Activated CD4-positive, alpha-beta T cell treated with anti-CD3 and anti-CD28 coated beads, Interleukin-2, amount 50 U/mL, for 48 hours (primary cell): ENCODE results near the gene CSNK2B.
"Not testable (repeated sequence)": the region's sequence is repeated elsewhere in the genome, so short reads cannot be mapped to it uniquely, and the experiment has no call there.

Experiments used
- DNase-seq, 2 experiments: peaks; one replicate each; pipeline ENCODE4 v3.0.0-alpha.2; 2020

The CSNK2B gene

DNA sequence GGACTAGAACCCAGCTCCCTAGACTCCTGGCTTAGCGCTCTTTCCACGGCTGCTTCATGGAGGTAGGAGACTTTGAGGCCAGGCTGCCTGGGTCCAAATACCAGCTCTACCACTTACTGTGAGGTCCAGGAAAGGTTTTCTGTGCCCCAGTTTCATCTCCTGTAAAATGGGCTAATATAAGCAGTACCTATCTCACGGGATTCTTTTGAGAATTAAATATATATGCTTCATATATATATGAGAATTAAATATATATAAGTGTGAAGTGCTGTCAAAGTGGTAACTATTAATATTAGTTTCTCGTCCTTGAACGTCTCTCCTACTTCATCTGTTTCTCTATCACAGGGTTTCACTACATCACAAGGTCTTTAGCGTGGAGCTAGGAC, 25.2 kb downstream of the CSNK2B start:
- DNase-seq, result no peak

DNA sequence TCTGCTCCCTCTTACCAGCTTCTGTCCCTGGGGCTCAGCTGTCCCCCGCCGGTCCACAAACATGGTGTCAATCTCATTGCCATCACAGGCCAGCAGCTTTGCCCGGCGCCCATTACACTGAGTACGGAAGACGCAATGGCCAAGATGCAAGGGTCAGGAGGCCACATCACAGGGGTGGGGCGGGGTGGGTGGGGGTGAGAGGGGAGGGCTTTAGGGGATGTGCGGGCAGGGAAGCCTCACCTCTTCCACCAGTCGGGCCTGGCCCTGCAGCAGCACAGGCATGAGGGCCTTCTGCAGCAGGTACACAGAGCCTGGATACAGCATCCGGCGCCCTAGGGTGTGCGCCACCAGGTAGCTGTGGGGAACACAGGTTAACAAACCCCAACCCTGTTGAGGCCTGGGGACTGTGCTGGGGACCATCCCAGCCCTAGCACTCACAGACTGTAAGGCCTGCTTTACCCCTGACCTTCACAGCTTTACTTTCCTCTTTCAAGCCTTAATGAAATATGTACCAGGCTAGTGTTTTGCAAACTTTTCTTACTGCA, 25.8 kb downstream of the CSNK2B start:
- DNase-seq, result no peak

DNA sequence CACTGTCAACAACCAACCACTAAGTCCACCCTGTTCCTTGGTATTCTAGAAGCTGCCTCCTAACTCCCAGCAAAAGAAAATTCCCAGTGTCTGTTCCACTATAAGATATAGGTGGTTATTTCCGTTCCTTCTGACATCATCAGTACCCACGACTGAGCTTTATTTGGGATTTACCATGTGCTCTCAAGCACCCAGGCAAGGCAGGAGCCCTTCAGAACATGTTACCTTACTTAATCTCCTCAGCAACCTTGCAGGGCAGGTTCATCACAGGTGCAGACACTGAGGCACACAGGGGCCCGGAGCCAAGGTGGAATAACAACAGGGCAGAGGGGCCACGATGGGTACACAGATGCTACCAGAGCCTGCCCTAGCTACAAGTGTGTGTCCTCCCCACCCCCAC, 26.5 kb downstream of the CSNK2B start:
- no peak for DNase-seq

DNA sequence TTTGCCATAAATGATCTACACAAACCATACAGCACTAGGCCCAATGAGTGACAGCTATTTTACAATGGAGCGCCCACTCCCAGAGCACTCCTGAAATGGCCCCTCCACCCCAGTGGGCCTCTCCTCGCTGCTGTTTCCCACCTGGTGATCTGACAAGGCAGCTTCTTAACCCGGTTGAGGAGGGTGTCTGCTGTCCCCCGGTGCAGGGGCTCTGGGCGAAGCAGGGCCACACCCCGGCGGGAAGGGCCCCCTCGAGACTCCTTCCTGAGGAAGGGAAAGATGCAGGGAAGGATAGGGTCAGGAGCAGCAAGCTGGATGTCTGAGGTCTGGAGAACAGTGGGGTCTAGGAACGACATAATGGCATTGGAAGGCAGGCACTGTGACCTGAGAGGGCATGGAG, 27.0 kb downstream of the CSNK2B start:
- no peak for DNase-seq

DNA sequence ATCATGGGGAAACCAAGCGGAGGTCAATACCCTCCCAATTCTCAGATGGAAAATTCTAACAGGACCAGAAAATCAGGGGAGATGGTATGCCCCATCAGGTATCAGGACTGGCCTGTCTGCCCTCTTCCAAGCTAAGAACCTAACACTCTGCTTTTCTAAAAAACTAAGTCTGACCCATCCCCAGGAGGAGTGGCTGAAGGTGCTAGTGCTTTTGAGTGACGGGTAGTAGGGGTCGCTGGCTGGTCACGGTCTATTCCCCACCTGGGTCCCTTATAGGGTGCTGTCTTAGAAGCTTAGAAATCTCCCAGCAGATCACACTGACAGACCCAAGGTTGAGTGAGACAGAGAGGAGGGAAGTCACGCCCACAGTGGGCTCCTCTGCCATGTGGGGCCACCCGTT, 27.7 kb downstream of the CSNK2B start:
- DNase-seq, result no peak

DNA sequence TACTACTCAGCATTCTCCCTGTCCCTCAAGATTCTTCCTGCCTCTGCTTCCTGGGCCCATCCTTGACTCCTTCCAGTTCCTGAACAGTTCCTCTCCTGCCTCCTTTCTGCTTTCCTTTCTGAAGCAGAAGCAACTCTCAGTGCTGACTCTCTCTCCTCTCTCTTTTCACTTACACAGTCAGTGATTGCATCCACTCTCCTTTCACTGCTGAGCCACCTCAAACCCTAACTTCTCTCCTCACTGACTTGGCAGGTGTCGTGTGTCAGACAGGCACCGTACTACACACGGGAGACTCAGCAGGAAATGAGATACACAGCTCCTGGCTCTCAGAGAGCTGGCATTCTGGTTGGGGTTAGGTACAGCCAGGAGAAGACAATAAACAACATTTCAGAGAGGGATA, 31.7 kb downstream of the CSNK2B start:
- DNase-seq, result no peak

DNA sequence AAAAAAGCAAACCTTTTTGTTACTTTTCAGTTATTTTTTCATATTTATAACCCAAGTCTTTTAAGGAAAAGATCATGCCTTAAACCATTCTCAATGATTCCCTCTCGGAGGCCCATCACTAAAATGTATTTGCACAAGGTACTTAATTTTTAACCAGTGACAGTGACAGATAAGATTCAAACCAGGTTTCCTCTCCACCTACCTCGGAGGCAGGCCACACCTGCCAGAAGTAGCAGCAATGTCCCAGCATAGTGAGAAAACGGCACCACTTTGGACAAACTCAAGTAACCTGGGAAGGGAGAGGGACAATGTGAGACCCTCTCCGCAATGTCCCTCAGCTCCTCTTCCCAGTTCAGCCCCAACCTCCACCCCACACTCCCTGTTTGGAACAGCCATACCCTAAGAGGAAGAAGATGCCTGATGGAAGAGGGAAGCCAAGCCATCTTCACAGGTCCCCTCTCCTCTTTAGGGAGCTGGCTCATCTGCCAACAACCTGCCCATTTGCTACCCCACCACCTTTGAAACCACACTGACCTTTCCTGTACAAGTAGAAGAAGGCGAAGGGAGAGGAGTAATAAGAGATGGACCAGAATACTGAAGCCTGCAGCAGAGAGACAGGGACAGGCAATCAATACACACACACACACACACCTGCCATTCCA, 35.0 kb downstream of the CSNK2B start:
- no peak for DNase-seq

DNA sequence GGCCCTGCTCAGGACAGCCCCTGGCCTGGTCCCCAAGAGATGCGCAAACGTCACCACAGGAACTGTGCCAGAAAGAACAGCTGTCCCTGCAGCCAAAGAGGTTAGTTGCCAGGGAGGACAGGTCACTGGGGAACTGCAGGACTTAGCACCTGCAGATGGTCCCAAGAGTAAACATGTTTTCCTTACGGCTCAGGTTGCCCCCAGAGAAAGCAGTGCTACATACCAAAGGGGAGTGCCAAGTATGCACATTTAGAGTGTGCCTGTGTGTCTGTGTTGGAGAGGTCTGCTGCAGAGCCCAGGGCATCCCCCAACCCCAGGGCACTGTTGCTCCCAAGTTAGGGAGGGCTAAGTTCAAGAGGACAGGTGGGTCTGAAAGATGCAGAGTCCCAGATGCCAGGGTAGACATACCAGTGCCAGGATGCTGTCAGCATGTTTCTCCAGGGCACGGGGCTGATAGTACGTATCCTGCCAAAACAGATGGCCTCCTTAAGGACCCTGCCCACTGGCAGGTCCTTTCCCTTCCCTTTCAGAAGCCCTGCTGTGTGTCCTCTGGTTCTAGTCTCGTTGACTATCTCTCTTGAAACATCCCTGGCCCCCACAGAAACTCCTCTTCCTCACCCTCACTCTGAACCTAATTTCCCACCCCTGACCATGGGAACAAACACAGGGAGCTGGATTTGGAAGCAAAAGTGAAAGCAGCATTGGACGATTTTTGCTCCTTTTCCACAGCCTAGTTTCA, 36.0 kb downstream of the CSNK2B start:
- no peak for DNase-seq

DNA sequence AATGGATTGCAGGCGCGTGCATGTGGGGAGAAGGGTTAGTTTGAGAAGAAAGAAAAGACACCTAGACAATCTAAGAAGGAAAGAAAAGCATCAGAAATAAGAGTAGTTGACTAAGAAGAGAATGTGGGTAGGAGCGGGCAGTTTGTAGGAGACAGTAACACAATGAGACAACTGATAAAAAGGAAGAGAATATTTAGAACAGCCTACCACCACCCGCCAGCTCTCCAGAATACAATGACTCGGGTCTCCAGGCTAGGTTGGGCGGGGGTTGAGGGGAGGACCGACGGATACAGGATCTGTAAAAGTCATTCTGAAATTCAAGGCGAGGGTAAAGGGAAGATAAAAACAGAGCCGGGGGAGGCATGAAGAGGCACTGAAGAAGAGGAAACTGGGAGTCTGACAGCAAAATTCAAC, 36.5 kb downstream of the CSNK2B start:
- DNase-seq, result peak; percentile 44 to 51

DNA sequence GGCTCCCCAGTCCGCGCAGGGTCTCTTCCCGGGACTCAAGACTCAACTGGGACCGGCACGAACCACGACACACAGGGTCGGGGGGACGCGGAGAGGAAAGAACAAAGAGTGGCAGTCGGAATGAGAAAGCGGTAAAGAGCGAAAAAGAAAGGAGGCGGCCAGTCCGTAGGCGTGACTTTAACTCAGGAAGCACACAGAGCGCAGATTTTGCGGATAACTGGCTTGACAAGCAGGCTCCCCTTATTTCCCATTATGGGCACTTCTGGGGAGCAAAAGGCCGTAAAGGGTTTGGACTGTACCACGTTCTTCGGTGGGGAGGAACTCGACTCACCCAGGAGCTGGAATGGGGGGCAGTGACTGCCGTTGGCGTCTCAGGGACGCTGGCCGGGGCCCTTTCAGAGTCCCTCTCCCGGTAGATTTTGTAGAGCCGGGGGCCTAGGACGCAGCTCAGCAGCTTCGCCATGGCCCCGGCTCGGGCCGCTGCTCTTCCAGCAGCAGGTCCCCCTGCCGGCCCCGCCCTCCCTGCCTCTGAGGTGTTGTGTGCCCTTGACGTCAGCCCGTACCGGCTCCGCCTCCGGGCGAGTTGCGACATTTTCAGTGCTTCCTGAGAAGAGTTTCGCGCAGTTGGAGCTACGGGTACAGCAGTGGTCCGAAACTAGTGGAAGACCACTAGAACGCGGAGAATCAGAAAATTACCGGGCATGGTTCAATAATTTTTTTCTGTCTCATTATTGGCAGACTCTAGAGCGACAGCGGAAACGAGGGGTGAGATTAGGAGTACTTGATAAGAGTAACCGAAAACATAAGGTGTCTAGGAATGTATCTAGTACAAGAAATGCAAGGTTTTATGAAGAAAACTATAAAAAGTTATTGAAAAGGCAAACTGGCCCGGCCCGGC, 37.2 kb downstream of the CSNK2B start, which contains the start of gene ABHD16A:
Gene ABHD16A, minus strand, starts transcription at position 506 of the 898 bp plus-strand sequence. Its CDS starts 43 bp downstream, at position 463.
- peak; percentile 98 to 99 for DNase-seq

DNA sequence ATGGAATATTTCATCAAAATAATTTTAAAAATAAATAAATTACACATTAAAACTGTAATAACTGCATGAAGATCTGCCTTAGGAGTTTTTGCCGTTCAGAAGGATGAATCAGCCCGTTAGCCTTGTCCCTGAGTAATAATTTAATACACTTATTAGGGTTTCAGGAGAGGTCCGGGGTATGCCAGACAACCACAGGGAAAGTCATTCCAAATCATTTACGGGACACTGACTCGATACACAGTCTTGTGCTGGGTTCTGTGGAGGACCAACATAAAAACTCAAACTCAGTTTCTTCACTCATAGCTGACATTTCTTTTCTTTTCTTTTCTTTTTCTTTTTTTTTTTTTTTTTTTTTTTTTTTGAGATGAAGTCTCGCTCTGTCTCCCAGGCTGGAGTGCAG, 40.1 kb downstream of the CSNK2B start:
- DNase-seq, result no peak

DNA sequence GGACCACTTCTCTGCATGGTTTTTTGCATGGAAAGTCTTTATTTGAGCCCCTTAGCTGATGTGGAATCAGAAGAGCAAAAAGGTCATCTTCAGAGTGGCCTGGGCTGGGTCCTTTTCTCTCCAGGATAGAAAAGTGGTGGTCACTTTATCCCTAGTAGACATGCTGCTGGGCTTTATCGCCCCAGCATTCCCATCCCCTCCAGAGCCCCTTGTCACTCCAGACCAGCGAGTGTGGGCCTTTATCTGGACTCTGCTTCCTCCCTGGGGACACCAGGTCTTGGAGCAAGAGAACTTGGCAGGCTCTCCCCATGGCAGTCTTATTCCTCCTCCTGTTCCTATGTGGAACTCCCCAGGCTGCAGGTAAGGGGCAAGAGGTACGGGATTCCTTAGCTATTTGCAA, 40.7 kb downstream of the CSNK2B start, which contains the start of gene LY6G6F:
Gene LY6G6F, plus strand, starts transcription at position 268 of the 400 bp plus-strand sequence. Its CDS starts 41 bp downstream, at position 309.
- no peak for DNase-seq

DNA sequence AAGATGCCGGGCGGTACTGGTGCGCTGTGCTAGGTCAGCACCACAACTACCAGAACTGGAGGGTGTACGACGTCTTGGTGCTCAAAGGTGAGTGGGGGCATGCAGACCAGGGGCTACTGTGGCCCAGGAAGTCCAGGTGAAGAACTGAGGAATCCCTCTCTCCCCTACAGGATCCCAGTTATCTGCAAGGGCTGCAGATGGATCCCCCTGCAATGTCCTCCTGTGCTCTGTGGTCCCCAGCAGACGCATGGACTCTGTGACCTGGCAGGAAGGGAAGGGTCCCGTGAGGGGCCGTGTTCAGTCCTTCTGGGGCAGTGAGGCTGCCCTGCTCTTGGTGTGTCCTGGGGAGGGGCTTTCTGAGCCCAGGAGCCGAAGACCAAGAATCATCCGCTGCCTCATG, 41.8 kb downstream of the CSNK2B start:
- no peak for DNase-seq

DNA sequence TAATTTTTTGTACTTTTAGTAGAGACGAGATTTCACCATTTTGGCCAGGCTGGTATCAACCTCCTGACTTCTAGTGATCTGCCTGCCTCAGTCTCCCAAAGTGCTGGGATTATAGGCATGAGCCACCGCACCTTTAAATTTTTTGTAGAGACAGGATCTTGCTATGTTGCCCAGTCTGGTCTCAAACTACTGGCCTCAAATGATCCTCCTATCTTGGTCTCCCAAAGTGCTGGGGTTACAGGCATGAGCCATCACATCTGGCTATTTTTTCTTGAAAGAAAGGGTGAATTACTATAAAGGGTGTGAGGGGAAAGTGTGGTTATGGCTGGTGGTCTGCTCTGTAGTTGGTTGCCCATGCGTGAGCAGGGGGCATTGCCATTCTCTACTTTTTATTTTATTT, 42.3 kb downstream of the CSNK2B start:
- no peak for DNase-seq

DNA sequence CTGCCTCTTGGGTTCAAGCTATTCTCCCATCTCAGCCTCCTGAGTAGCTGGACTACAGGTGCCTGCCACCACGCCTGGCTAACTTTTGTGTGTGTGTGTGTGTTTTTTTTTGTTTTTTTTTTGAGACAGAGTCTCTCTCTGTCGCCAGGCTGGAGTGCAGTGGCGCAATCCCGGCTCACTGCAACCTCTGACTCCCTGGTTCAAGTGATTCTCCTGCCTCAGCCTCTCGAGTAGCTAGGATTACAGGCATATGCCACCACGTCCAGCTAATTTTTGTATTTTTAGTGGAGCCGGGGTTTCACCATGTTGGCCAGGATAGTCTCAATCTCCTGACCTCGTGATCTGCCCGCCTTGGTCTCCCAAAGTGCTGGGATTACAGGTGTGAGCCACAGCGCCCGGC, 43.3 kb downstream of the CSNK2B start:
- not testable (repeated sequence) for DNase-seq

DNA sequence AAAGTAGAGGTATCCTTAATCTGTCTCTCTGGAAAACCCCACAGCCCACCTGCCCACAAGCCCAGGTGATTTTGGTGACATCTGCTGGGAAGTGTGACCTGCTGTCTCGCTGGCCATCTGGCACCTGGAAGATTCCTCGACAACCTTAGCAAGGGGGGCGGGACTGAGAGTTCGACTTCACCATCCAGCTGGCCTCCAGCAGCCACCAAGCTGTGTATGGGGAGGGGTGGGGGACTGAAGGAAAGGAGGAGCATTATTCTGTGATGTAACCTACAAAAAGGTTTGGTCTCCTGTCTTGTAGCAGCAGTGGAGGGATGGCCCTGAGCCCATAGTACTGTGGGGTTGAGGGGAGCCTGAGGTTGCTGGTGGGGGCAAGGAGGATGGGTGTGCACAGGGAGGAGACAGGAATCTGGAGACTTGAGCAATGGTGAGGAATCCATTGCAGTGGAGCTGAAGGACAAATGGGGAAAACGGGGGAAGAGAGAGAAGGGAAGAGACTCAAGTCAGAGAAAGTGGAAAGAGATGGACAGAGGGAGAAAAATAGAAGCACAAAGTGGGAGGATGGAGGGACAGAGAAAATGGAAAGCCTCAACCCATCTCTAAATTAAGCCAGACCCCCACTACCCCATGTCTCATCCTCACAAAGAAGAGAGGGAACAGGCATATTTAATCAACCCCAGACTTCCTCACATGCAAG, 44.8 kb downstream of the CSNK2B start:
- no peak for DNase-seq

DNA sequence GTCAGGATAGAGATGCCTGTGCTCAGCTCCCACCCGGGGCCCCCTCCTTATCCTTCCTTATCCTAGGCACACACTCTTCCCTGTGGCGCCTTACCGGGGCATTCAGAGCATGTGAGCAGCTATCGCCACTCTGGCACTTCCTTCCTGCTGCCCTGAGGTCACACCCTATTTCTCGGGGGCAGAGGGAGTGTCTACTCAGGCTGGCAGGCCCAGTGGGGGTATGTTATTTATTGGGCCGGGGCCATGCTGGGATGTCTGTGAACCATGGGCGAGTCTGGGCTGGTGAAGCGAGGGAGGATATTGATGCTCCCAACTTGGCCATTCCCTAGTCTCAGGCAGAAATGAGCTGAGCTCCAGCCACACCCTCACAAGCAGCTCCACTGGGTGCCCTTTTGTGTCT, 45.4 kb downstream of the CSNK2B start:
- no peak for DNase-seq

DNA sequence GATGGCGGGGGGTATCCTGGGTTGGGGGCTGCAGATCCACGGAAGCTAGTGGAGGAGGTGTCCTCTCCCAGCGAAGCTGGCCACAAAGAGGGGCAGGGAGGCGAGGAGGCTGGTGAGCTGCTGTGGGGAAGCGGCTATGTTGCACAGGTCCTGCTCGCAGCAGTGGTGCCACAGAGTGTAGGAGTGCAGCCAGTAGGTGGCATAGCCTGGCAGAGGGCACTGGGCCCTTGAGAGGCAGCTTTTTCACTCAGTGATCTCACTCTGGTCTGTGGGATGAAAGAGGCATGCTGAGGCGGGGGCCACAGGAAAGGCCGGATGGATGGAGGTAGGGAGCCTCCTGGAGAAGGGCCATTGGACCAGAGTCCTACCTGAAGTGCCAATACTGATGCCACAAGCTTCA, 46.4 kb downstream of the CSNK2B start:
- no peak for DNase-seq

DNA sequence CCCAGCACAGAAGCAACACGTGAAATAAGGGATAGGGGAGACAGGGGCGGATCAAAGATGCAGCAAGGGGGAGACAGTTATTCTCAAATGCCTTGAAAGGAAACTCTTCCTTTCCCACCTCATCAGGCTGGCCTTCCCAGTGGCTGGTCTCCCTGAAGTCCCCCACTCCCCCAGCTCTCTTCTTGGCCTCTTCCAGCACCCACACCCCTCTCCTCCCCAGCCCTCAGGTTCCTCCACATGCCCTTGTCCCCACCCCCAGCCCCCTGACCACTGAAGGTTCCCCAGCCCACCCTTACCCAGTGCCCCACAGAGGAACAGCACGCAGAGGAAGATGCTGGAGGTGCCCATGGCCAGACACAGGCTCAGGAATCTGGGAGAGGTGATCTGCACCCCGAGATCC, 47.6 kb downstream of the CSNK2B start:
- DNase-seq, result no peak

DNA sequence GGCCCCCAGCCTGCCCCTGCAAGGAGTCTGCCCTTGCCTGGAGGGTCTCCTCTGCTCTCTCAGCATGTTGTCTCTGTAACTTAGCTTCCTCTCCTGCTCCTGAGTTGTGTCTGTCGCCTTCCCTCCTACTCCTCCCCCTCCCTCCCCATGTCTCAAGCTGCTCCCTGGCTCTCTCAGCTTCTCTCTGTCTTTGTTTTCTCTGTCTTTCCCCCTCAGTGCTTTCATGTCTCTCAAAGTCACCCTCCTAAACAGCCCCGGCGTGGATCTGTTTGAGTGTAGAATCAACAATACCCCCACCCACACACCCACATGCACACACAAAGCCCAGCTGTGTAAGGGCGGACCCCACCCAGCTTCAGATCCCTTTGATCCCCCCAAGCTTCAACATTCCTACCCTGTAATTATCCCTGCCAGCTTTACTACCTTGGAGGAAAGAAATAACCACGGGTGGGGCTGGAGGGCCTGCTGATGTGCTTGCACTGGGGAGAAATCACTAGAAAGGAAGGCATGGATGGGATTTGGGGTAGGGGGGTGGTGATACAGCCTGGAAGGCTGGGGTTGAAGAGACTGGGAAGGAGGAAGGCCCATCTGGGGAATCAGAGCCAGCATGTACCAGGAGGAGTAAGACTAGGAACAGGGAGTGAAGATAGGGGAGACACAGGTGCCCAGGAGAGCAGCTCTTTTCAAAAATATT, 48.3 kb downstream of the CSNK2B start:
- no peak for DNase-seq

DNA sequence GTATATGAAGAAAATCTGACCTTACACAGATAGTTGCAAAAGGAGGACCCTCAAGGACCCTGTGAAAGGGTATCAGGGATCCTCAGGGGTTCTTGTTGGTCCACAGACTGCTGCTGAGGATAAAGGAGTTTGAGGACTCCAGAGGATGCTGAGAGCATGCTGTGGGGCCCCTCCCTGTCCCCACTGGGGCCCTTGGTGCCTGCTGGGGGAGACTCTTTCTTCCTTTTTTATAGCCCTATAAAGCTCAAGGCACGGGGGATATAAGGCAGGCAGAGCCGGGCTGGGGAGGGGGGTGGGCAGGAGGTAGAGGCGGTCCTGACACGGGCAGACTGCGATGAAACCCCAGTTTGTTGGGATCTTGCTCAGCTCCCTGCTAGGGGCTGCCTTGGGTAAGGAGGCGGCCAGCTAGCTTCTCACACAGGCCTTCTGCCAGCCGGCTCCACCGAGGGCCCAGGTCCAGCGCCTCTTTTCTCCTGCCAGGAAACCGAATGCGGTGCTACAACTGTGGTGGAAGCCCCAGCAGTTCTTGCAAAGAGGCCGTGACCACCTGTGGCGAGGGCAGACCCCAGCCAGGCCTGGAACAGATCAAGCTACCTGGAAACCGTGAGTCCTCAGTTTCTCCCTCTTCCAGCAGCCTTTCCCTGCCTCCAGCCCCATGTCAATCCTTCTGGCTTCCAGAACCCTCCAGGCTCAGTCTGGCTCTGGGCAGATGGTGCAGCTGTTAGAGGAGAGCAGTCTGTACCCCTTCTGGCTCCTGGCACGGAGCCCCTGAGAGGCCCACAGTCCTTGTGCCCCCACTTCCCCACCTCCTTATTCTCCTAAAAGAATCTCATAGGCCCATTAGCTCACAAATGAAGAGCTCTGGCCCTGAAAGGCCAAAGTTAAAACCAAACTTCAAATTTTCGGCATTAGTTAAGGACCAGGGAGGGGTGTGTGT, 49.4 kb downstream of the CSNK2B start, which contains the start of gene LY6G6D:
Gene LY6G6D, plus strand, starts transcription at position 327 of the 937 bp plus-strand sequence. Its CDS starts 8 bp downstream, at position 335.
- DNase-seq, result no peak
